Vagina (tissue), 2 donors: ENCODE data around the gene GGA1.

ENCODE experiments used
- POLR2A ChIP-seq, 2 donors: fragments of 450-650 bp; IDR thresholded peaks; one replicate each; pipeline ENCODE4 v1.6.1; 2017; ENCODE audit warnings: antibody characterized with exemption in 2 of 2, mild to moderate bottlenecking in 2 of 2, moderate library complexity in 2 of 2
- TF ChIP-seq, protein P1 (sequence below), 3 experiments: fragments of 450-650 bp in 2 of 3; fragments of 200-600 bp in 1 of 3; sonication (generic) in 1 of 3; IDR thresholded peaks; one replicate each; pipeline ENCODE4 v1.5.1; 2017 to 2019; ENCODE audit warnings: antibody characterized with exemption in 3 of 3, mild to moderate bottlenecking in 2 of 3, moderate library complexity in 2 of 3

GRCh38 chr22:37635157-37635556 lies 26.5 kb downstream of the GGA1 start:
- TF ChIP-seq, protein P1, sequence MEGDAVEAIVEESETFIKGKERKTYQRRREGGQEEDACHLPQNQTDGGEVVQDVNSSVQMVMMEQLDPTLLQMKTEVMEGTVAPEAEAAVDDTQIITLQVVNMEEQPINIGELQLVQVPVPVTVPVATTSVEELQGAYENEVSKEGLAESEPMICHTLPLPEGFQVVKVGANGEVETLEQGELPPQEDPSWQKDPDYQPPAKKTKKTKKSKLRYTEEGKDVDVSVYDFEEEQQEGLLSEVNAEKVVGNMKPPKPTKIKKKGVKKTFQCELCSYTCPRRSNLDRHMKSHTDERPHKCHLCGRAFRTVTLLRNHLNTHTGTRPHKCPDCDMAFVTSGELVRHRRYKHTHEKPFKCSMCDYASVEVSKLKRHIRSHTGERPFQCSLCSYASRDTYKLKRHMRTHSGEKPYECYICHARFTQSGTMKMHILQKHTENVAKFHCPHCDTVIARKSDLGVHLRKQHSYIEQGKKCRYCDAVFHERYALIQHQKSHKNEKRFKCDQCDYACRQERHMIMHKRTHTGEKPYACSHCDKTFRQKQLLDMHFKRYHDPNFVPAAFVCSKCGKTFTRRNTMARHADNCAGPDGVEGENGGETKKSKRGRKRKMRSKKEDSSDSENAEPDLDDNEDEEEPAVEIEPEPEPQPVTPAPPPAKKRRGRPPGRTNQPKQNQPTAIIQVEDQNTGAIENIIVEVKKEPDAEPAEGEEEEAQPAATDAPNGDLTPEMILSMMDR (IDR thresholded peaks at IDR 0.05): no peak
- no peak for TF ChIP-seq POLR2A (IDR thresholded peaks at IDR 0.05)
